ENCODE results near the gene DNAH1.

DNA sequence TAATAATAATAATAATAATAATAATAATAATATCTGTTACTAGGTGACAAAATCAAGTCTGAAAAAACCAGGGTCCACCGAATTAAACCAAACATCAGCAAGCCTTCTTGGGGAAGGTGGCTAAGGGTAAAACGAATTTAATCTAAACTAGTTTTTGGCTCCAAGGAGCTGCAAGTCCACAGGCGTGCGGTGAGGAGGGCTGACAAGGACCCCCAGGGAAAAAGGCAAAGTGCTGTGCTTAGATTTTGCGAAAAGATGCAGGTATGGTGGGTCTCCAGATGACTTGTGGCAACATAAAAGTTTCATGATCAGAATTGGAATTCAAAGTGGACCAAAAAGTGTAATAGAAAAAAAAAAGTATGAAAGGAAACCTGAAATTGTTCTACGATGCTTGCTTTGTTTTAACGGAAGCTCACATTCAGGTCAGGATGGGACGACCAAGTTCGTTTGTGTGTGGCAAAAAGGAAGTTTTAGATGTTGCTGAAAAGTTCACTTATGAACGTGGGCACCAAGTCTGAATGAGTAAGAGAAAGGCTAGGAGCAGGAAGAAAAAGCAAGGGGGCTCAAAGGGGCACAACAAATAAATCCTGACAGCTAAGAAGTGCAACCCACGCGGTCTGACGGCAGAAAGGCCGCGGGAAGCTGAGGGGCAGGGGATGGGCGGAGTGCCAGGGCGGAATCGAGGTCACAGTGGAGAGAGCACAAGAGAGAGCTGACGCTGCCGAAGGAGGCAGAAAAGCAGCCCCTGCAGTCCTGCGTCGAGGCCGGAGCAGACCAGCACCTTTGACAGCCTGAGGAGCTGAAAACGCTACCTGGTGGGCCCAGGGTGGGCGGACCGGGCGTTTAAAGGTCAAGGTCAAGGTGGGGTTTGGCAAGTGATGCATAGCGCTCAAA is 38.8 kb upstream of the DNAH1 start:
- TF ChIP-seq, protein P1, sequence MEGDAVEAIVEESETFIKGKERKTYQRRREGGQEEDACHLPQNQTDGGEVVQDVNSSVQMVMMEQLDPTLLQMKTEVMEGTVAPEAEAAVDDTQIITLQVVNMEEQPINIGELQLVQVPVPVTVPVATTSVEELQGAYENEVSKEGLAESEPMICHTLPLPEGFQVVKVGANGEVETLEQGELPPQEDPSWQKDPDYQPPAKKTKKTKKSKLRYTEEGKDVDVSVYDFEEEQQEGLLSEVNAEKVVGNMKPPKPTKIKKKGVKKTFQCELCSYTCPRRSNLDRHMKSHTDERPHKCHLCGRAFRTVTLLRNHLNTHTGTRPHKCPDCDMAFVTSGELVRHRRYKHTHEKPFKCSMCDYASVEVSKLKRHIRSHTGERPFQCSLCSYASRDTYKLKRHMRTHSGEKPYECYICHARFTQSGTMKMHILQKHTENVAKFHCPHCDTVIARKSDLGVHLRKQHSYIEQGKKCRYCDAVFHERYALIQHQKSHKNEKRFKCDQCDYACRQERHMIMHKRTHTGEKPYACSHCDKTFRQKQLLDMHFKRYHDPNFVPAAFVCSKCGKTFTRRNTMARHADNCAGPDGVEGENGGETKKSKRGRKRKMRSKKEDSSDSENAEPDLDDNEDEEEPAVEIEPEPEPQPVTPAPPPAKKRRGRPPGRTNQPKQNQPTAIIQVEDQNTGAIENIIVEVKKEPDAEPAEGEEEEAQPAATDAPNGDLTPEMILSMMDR (IDR thresholded peaks at IDR 0.05 in 4 of 5, conservative IDR thresholded peaks at IDR 0.05 in 1 of 5) = no peak
- peak; percentile 49 to 64 for TF ChIP-seq POLR2A (IDR thresholded peaks at IDR 0.05)
